PC-9 (cell line): ENCODE results near the gene METTL22. TPM values are rescaled to one million over a fixed set of nuclear protein-coding genes. Genes with fewer than 3 reads are reported as not detected.

ENCODE experiments used
- BruUV-seq: library from RNA; stranded (reverse); fragments of 400-500 nt; replicated peaks from 2 replicates; lab custom pipeline; 2021; lab: Mats Ljungman, UMichigan
- CTCF ChIA-PET: fragments of 300-600 bp; sonication (Branson Sonifier 250); formaldehyde crosslinking; loops from one replicate; lab custom pipeline; 2022; ENCODE audit warnings: antibody characterized with exemption; lab: Charles Lee
- POLR2A ChIA-PET: fragments of 300-600 bp; sonication (Branson Sonifier 250); formaldehyde crosslinking; loops from one replicate; lab custom pipeline; 2022; ENCODE audit warnings: antibody characterized with exemption; ENCODE audit not compliant: unreplicated experiment; lab: Charles Lee
- DNase-seq, 2 experiments: peaks; one replicate each; pipeline versions ENCODE4 v3.0.0 to v3.0.0-alpha.2; 2015 to 2022; ENCODE audit warnings: mixed read lengths in 1 of 2
- H2AFZ ChIP-seq: fragments of 200-600 bp; sonication (generic); 2 replicates; pipeline ENCODE4 v1.8.1; 2017; ENCODE audit warnings: antibody characterized with exemption
- H3F3A ChIP-seq: fragments of 200-600 bp; sonication (generic); 2 replicates; pipeline ENCODE4 v1.8.1; 2017; ENCODE audit warnings: antibody characterized with exemption, mild to moderate bottlenecking, low read depth; ENCODE audit not compliant: insufficient read depth
- H3K27ac ChIP-seq: fragments of 200-600 bp; sonication (generic); 2 replicates; pipeline ENCODE4 v1.6.1; 2016; ENCODE audit warnings: mixed run types
- H3K27me3 ChIP-seq: fragments of 200-600 bp; sonication (generic); 2 replicates; pipeline ENCODE4 v1.6.1; 2016; ENCODE audit warnings: low read depth, mixed run types; ENCODE audit not compliant: insufficient read depth
- H3K36me3 ChIP-seq: fragments of 200-600 bp; sonication (generic); 2 replicates; pipeline ENCODE4 v1.6.1; 2016; ENCODE audit warnings: low read depth, mixed run types
- H3K4me1 ChIP-seq: fragments of 200-600 bp; sonication (generic); replicated peaks from 2 replicates; pipeline ENCODE4 v1.6.1; 2016; ENCODE audit warnings: mixed run types; ENCODE audit not compliant: insufficient read depth
- H3K4me2 ChIP-seq: fragments of 200-600 bp; sonication (generic); 2 replicates; pipeline ENCODE4 v1.6.1; 2017; ENCODE audit warnings: mixed run types
- H3K4me3 ChIP-seq: fragments of 200-600 bp; sonication (generic); 2 replicates; pipeline ENCODE4 v1.6.1; 2016; ENCODE audit warnings: mixed run types
- H3K79me2 ChIP-seq: fragments of 200-600 bp; sonication (generic); 2 replicates; pipeline ENCODE4 v1.6.1; 2017; ENCODE audit warnings: low read depth, mixed run types
- H3K9me2 ChIP-seq: fragments of 200-600 bp; sonication (generic); 2 replicates; pipeline ENCODE4 v1.8.1; 2017; ENCODE audit warnings: mild to moderate bottlenecking; ENCODE audit not compliant: insufficient read depth
- H3K9me3 ChIP-seq: fragments of 200-600 bp; sonication (generic); 2 replicates; pipeline ENCODE4 v1.8.1; 2016; ENCODE audit warnings: low read depth; ENCODE audit not compliant: insufficient read depth
- H4K20me1 ChIP-seq: fragments of 200-600 bp; sonication (generic); 2 replicates; pipeline ENCODE4 v1.8.1; 2017; ENCODE audit not compliant: insufficient read depth
- EZH2 ChIP-seq: fragments of 200-600 bp; sonication (generic); IDR thresholded peaks from 2 replicates; pipeline ENCODE4 v1.8.0; 2017; ENCODE audit warnings: antibody characterized with exemption, low read depth
- intact Hi-C: fragments of 100-400 bp; cut with micrococcal nuclease; formaldehyde crosslinking; loops from one replicate; pipeline ENCODE4 v1.10.0; 2022; ENCODE audit not compliant: unreplicated experiment
- total RNA-seq: library from RNA; stranded (reverse); gene quantifications from 2 replicates; pipeline ENCODE4 v1.2.3, GENCODE V29; 2021
- TF ChIP-seq, protein P1 (sequence below): fragments of 200-600 bp; sonication (generic); conservative IDR thresholded peaks from 2 replicates; pipeline ENCODE4 v1.6.1; 2017; ENCODE audit warnings: mixed run types, antibody characterized with exemption, mild to moderate bottlenecking, moderate library complexity

The METTL22 gene
- total RNA-seq, 1 experiment from 2014 or later = 62.2 TPM

GRCh38 chr16:8596581-8596980 lies 24.9 kb upstream of the METTL22 start:
- intact Hi-C loops = no loop called here
- CTCF ChIA-PET = interaction anchor here (0.5 kb wide), 1 partner anchor 1651 kb away, joined by 8 read pairs; no protein-coding TSS in a partner anchor

DNA sequence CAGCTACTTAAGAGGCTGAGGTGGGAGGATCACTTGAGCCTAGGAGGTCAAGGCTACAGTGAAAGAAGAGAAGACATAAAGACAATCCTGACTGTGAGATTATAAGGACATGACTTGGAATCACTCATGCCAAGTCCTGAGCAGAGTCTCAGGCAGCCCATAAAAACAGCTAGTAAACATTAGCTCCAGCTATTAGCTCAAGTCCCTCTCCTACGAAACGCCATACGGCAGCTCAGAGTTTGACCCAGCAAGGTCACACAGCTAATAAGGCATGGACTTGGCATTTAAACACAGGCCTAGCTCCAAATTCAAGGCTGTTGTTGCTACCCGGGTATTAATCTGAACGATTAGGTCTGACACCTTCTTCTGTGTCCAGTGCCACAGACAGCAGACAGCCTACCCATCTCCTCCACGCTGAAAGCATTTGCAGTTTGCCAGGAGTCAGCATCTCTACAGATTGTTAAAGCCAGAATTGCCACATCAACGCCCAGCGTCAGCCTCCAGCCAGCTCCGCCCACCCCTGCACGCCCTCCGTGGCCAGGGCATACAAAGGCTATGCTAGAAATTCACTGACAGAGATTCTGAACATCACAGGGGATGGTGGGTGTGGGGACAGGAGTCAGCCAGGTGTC lies 21.2 kb upstream of the METTL22 start:
- CTCF ChIA-PET = no interaction called here

More at GRCh38 chr16:8596581-8596980, 24.9 kb upstream of the METTL22 start:
- Histone ChIP-seq H4K20me1 (no peaks in the 10 kb centered on the region), H3K4me1 (no peaks in the 10 kb centered on the region), H3K9me3 (no peaks in the 10 kb centered on the region), H2AFZ (no peak overlapping the region), H3K79me2 (no peaks in the 10 kb centered on the region), H3K4me2 (no peak overlapping the region), H3K9me2 (no peaks in the 10 kb centered on the region), H3K27me3 (peaks cover 42% of the 10 kb centered on the region), H3K27ac (no peak overlapping the region), H3K4me3 (no peak overlapping the region), H3F3A (no peaks in the 10 kb centered on the region), H3K36me3 (no peaks in the 10 kb centered on the region)
- POLR2A ChIA-PET = no interaction called here
- BruUV-seq = no TSS peak
- TF ChIP-seq EZH2 = no peak
- TF ChIP-seq, protein P1, sequence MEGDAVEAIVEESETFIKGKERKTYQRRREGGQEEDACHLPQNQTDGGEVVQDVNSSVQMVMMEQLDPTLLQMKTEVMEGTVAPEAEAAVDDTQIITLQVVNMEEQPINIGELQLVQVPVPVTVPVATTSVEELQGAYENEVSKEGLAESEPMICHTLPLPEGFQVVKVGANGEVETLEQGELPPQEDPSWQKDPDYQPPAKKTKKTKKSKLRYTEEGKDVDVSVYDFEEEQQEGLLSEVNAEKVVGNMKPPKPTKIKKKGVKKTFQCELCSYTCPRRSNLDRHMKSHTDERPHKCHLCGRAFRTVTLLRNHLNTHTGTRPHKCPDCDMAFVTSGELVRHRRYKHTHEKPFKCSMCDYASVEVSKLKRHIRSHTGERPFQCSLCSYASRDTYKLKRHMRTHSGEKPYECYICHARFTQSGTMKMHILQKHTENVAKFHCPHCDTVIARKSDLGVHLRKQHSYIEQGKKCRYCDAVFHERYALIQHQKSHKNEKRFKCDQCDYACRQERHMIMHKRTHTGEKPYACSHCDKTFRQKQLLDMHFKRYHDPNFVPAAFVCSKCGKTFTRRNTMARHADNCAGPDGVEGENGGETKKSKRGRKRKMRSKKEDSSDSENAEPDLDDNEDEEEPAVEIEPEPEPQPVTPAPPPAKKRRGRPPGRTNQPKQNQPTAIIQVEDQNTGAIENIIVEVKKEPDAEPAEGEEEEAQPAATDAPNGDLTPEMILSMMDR = no peak
- DNase-seq = no peak

DNA sequence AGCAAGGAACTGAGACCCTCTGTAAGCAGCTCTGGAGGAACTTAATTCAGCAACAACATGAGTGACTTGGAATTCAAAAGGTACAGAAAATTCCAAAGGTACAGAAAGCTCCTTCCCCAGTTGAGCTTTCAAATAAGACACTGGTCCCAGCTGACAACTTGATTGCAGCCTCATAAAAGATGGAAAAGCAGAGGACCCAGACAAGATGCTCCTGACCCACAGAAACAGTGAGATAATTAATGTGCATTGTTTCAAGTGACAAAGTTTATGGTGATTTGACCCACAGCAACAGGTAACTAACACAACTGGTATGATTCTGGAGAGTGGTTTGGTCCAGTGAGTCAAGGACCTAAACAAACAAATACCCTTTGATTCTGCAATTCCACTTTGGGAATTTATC lies 15.9 kb upstream of the METTL22 start:
- intact Hi-C loops = no loop called here
- H4K20me1 ChIP-seq = no peaks in the 10 kb centered on the region
- ChIA-PET CTCF (no interaction called here), POLR2A (interaction anchor here (0.6 kb wide), 2 partner anchors 153 to 263 kb away, joined by 4 read pairs; partner anchors contain the start of gene CARHSP1)
- no peak overlapping the region for H2AFZ ChIP-seq
- TF ChIP-seq EZH2 = no peak
- TF ChIP-seq, protein P1 = no peak
- no peak for DNase-seq
- no peak overlapping the region for H3K27ac ChIP-seq
- H3K36me3 ChIP-seq = no peaks in the 10 kb centered on the region
- no peaks in the 10 kb centered on the region for H3K9me2 ChIP-seq
- no peak overlapping the region for H3K4me2 ChIP-seq
- peaks cover 81% of the 10 kb centered on the region for H3K27me3 ChIP-seq
- no peaks in the 10 kb centered on the region for H3F3A ChIP-seq
- no TSS peak for BruUV-seq
- H3K79me2 ChIP-seq = no peaks in the 10 kb centered on the region
- no peak overlapping the region for H3K4me3 ChIP-seq
- H3K9me3 ChIP-seq = no peaks in the 10 kb centered on the region
- H3K4me1 ChIP-seq = no peaks in the 10 kb centered on the region

More for the DNA sequence above, 21.2 kb upstream of the METTL22 start:
- Histone ChIP-seq H3F3A (no peaks in the 10 kb centered on the region), H2AFZ (no peak overlapping the region), H3K4me1 (no peaks in the 10 kb centered on the region), H4K20me1 (no peaks in the 10 kb centered on the region), H3K79me2 (no peaks in the 10 kb centered on the region), H3K27me3 (peaks cover 66% of the 10 kb centered on the region), H3K4me3 (no peak overlapping the region), H3K9me3 (no peaks in the 10 kb centered on the region), H3K27ac (no peak overlapping the region), H3K36me3 (no peaks in the 10 kb centered on the region), H3K4me2 (no peak overlapping the region), H3K9me2 (no peaks in the 10 kb centered on the region)
- intact Hi-C loops = no loop called here
- POLR2A ChIA-PET = no interaction called here
- TF ChIP-seq, protein P1 = no peak
- no peak for TF ChIP-seq EZH2
- DNase-seq = no peak
- no TSS peak for BruUV-seq
